ENCODE measurements around the gene HDAC8.

GRCh38 chrX:72313707-72314641 lies 258.7 kb downstream of the HDAC8 start:
- TF ChIP-seq REST (IDR thresholded peaks at IDR 0.05; ENCODE audit: borderline replicate concordance), result no peak
- TF ChIP-seq REST (CRISPR knock-in tag; IDR thresholded peaks at IDR 0.05; ENCODE audit: low read depth), result no peak
- no peak for TF ChIP-seq TSHZ1 (CRISPR knock-in tag; IDR thresholded peaks at IDR 0.05)
